HCT116 (cell line): Measurements from ENCODE around the gene F2RL3. TPM values are rescaled to one million over a fixed set of nuclear protein-coding genes. Genes with fewer than 3 reads are reported as not detected.

Experiments
- ATAC-seq: fragments of 200-7000 bp; cut with Tn5 transposase; 2 replicates; pipeline ENCODE4 v1.9.1; 2020; ENCODE audit warnings: mild to moderate bottlenecking, moderate library complexity
- BruUV-seq: library from RNA; stranded (reverse); fragments of 400-500 nt; replicated peaks from 2 replicates; lab custom pipeline; 2021; lab: Mats Ljungman, UMichigan
- CTCF ChIA-PET: fragments of 300-600 bp; sonication (Branson Sonifier 250); formaldehyde crosslinking; loops from one replicate; lab custom pipeline; 2021; ENCODE audit warnings: antibody characterized with exemption; lab: Charles Lee
- POLR2A ChIA-PET: fragments of 300-600, 350-600 bp; sonication (Branson Sonifier 250); formaldehyde crosslinking; loops from one replicate; lab custom pipeline; 2021; ENCODE audit warnings: antibody characterized with exemption; lab: Charles Lee
- RAD21 ChIA-PET, 2 experiments: fragments of 300-600 bp; sonication (Branson Sonifier 250); formaldehyde crosslinking; loops; one replicate each; lab custom pipeline; 2023; ENCODE audit warnings: low total read pairs in 2 of 2; ENCODE audit not compliant: uncharacterized antibody in 2 of 2, unreplicated experiment in 2 of 2, low non-redundant PET in 1 of 2; lab: Charles Lee
- DNase-seq: peaks from one replicate; pipeline ENCODE4 v3.0.0-alpha.2; 2010; ENCODE audit warnings: low read depth, low spot score
- H2AFZ ChIP-seq: fragments of 200-600 bp; shearing (Covaris generic), sonication (generic); 2 replicates; pipeline ENCODE4 v1.6.1; 2017; ENCODE audit warnings: low read depth, mixed run types, mixed read lengths, antibody characterized with exemption, low read length; ENCODE audit not compliant: poor library complexity, severe bottlenecking
- H3K27ac ChIP-seq: 2 replicates; pipeline ENCODE4 v1.5.1; 2012; ENCODE audit warnings: low read depth, low read length
- H3K27me3 ChIP-seq: fragments of 200-600 bp; sonication (generic); 2 replicates; pipeline ENCODE4 v1.6.1; 2016; ENCODE audit warnings: mixed run types, low read length, mixed read lengths; ENCODE audit not compliant: insufficient read depth
- H3K36me3 ChIP-seq, 2 experiments: fragments of 200-500 bp in 1 of 2; fragments of 200-600 bp in 1 of 2; sonication (Bioruptor generic) in 1 of 2; sonication (generic) in 1 of 2; 2 replicates each; pipeline versions ENCODE4 v1.5.1 to v1.6.1; 2014 to 2016; ENCODE audit warnings: low read length in 2 of 2, inconsistent platforms in 1 of 2, mixed read lengths in 1 of 2, mixed run types in 1 of 2; ENCODE audit not compliant: insufficient read depth in 2 of 2, control insufficient read depth in 1 of 2
- H3K4me1 ChIP-seq, 2 experiments: fragments of 200-600 bp in 1 of 2; sonication (generic) in 1 of 2; 2 replicates each; pipeline versions ENCODE4 v1.5.1 to v1.6.1; 2012 to 2017; ENCODE audit warnings: low read length in 2 of 2, inconsistent platforms in 1 of 2, mild to moderate bottlenecking in 1 of 2, mixed read lengths in 1 of 2, mixed run types in 1 of 2, moderate library complexity in 1 of 2; ENCODE audit not compliant: insufficient read depth in 2 of 2, control insufficient read depth in 1 of 2
- H3K4me2 ChIP-seq: fragments of 200-600 bp; sonication (generic); 2 replicates; pipeline ENCODE4 v1.6.1; 2017; ENCODE audit warnings: mixed run types, low read length, mixed read lengths
- H3K4me3 ChIP-seq, 2 experiments: fragments of 200-600 bp in 1 of 2; sonication (generic) in 1 of 2; replicated peaks in 1 of 2; 2 replicates each; pipeline ENCODE4 v1.5.1; 2011 to 2016; ENCODE audit warnings: low read length in 2 of 2, control low read depth in 1 of 2, low read depth in 1 of 2, mild to moderate bottlenecking in 1 of 2, mixed read lengths in 1 of 2, mixed run types in 1 of 2
- H3K79me2 ChIP-seq: fragments of 200-600 bp; sonication (generic); 2 replicates; pipeline ENCODE4 v1.6.1; 2017; ENCODE audit warnings: mild to moderate bottlenecking, mixed run types, low read length, moderate library complexity, mixed read lengths; ENCODE audit not compliant: insufficient read depth
- H3K9ac ChIP-seq: fragments of 200-600 bp; sonication (generic); 2 replicates; pipeline ENCODE4 v1.6.1; 2016; ENCODE audit warnings: low read length, mixed read lengths
- H3K9me2 ChIP-seq: fragments of 200-600 bp; sonication (generic), shearing (Covaris generic); 2 replicates; pipeline ENCODE4 v1.6.1; 2017; ENCODE audit warnings: mixed run types, mild to moderate bottlenecking, moderate library complexity; ENCODE audit not compliant: insufficient read depth
- H3K9me3 ChIP-seq, 2 experiments: fragments of 200-500 bp in 1 of 2; fragments of 200-600 bp in 1 of 2; sonication (Bioruptor generic) in 1 of 2; sonication (generic) in 1 of 2; 2 replicates each; pipeline ENCODE4 v1.6.1; 2014 to 2017; ENCODE audit warnings: low read length in 2 of 2, mixed read lengths in 2 of 2, inconsistent platforms in 1 of 2, low read depth in 1 of 2, mild to moderate bottlenecking in 1 of 2, mixed run types in 1 of 2, moderate library complexity in 1 of 2; ENCODE audit not compliant: control insufficient read depth in 1 of 2, insufficient read depth in 1 of 2
- H4K20me1 ChIP-seq: fragments of 200-600 bp; sonication (generic), shearing (Covaris generic); 2 replicates; pipeline ENCODE4 v1.6.1; 2017; ENCODE audit warnings: mixed run types, mild to moderate bottlenecking, moderate library complexity; ENCODE audit not compliant: insufficient read depth
- CBX3 ChIP-seq: IDR thresholded peaks from 2 replicates; pipeline ENCODE4 v1.6.1; 2012; ENCODE audit warnings: low read depth
- CEBPB ChIP-seq: IDR thresholded peaks from 2 replicates; pipeline ENCODE4 v1.6.1; 2012; ENCODE audit warnings: low read depth
- EGR1 ChIP-seq: IDR thresholded peaks from 2 replicates; pipeline ENCODE4 v1.6.1; 2012; ENCODE audit warnings: low read depth
- FOSL1 ChIP-seq: IDR thresholded peaks from 2 replicates; pipeline ENCODE4 v1.6.1; 2012; ENCODE audit warnings: low read depth
- JUND ChIP-seq: IDR thresholded peaks from 2 replicates; pipeline ENCODE4 v1.6.1; 2012
- POLR2AphosphoS5 ChIP-seq: IDR thresholded peaks from 2 replicates; pipeline ENCODE4 v1.6.1; 2011; ENCODE audit warnings: mild to moderate bottlenecking, low read depth, low read length, moderate library complexity
- RAD21 ChIP-seq: IDR thresholded peaks from 2 replicates; pipeline ENCODE4 v1.6.1; 2012; ENCODE audit warnings: low read depth, mild to moderate bottlenecking
- REST ChIP-seq: IDR thresholded peaks from 2 replicates; pipeline ENCODE4 v1.6.1; 2012; ENCODE audit warnings: low read depth
- SIN3A ChIP-seq: IDR thresholded peaks from 2 replicates; pipeline ENCODE4 v1.6.1; 2012; ENCODE audit warnings: low read depth
- SP1 ChIP-seq: IDR thresholded peaks from 2 replicates; pipeline ENCODE4 v1.6.1; 2012; ENCODE audit warnings: low read depth
- SRF ChIP-seq: IDR thresholded peaks from 2 replicates; pipeline ENCODE4 v1.6.1; 2012; ENCODE audit warnings: low read depth
- TCF7L2 ChIP-seq: IDR thresholded peaks from 2 replicates; pipeline ENCODE4 v1.7.0; 2011; ENCODE audit warnings: borderline replicate concordance, inconsistent platforms; ENCODE audit not compliant: insufficient read depth, insufficient read length; ENCODE audit errors: extremely low read depth
- YY1 ChIP-seq: IDR thresholded peaks from 2 replicates; pipeline ENCODE4 v1.6.1; 2011; ENCODE audit warnings: low read length, low read depth, moderate library complexity, mild to moderate bottlenecking; ENCODE audit not compliant: insufficient replicate concordance; ENCODE audit errors: extremely low read depth
- ZBTB33 ChIP-seq: IDR thresholded peaks from 2 replicates; pipeline ENCODE4 v1.6.1; 2011; ENCODE audit warnings: mild to moderate bottlenecking, low read length, moderate library complexity; ENCODE audit not compliant: insufficient replicate concordance; ENCODE audit errors: extremely low read depth
- ZFX ChIP-seq: fragments of 450-650 bp; IDR thresholded peaks from 2 replicates; pipeline ENCODE4 v1.6.1; 2017
- ZNF274 ChIP-seq: fragments of 200-500 bp; sonication (Bioruptor generic); IDR thresholded peaks from 2 replicates; pipeline ENCODE4 v1.6.1; 2014; ENCODE audit warnings: mild to moderate bottlenecking, low read depth, low read length, inconsistent platforms
- intact Hi-C: fragments of 100-400 bp; cut with micrococcal nuclease; formaldehyde crosslinking; loops from 2 replicates; pipeline ENCODE4 v1.10.0; 2022
- total RNA-seq: library from RNA; stranded (reverse); gene quantifications from one replicate; pipeline ENCODE4 v1.2.1, GENCODE V29; 2021; ENCODE audit not compliant: unreplicated experiment
- TF ChIP-seq, protein P1 (sequence below): IDR thresholded peaks from 2 replicates; pipeline ENCODE4 v1.6.1; 2012

The F2RL3 gene
- total RNA-seq, 1 experiment from 2014 or later, result 0.10 TPM

DNA sequence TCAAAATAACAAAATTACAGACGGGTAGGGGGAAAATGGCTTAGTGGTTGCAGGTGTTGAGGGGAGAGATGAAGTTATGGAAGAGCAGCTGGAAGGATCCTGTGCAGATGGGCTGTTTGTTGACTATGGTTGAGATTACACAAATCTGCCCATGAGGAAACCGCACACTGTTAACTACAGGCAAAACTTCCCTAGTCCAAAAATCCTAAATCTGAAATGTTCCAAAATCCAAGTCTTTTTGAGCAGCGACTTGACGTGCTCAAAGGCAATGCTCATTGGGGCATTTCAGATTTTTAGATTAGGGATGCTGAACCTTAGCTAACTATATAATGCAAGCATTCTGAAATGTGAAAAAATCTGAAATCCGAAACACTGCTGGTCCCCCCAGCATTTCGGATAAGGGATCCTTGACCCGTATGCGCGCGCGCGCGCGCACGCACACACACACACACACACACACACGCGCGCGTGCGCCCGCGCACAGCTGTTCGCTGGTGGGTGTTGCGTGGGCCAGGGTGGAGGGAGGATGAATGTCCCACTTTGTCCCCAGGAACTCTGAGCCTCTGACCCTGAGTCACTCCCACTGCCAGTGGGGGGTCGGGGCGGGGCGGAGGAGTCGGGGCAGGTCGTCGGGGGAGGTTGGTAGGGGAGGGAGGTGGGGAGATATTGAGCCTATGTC, 6.8 kb downstream of the F2RL3 start:
- ChIA-PET CTCF (no interaction called here), POLR2A (no interaction called here), RAD21 (interaction anchor here in 1 of 2 experiments (0.6 kb wide), 1 partner anchor 157 kb away, joined by 5 read pairs; no protein-coding TSS in a partner anchor)
- H3K9me2 ChIP-seq, result no peaks in the 10 kb centered on the region
- no peak overlapping the region for H3K4me2 ChIP-seq
- no peak overlapping the region for H3K27ac ChIP-seq
- H2AFZ ChIP-seq, result no peak overlapping the region
- H3K9me3 ChIP-seq, result no peaks in the 10 kb centered on the region
- BruUV-seq, result no TSS peak
- ATAC-seq, result no peak
- peaks cover 2 to 8% of the 10 kb centered on the region in 2 experiments; a peak in 2 of 4 replicates for H3K4me1 ChIP-seq
- intact Hi-C loops, result no loop called here
- no peaks in the 10 kb centered on the region for H3K36me3 ChIP-seq
- no peak for TF ChIP-seq SIN3A
- TF ChIP-seq SRF, result no peak
- no peak for TF ChIP-seq CBX3
- no peak for TF ChIP-seq FOSL1
- no peak for TF ChIP-seq ZNF274
- no peak for TF ChIP-seq JUND
- TF ChIP-seq ZFX, result no peak
- no peak for TF ChIP-seq CEBPB
- TF ChIP-seq, protein P1, sequence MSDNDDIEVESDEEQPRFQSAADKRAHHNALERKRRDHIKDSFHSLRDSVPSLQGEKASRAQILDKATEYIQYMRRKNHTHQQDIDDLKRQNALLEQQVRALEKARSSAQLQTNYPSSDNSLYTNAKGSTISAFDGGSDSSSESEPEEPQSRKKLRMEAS, result no peak
- TF ChIP-seq POLR2AphosphoS5, result no peak
- TF ChIP-seq SP1, result no peak
- no peak for TF ChIP-seq ZBTB33
- no peak for TF ChIP-seq EGR1
- TF ChIP-seq REST, result no peak
- no peak for TF ChIP-seq YY1
- no peak for TF ChIP-seq RAD21
- no peak for TF ChIP-seq TCF7L2
- no peaks in the 10 kb centered on the region for H3K27me3 ChIP-seq
- H3K9ac ChIP-seq, result no peak overlapping the region
- no peaks in the 10 kb centered on the region for H4K20me1 ChIP-seq
- no peaks in the 10 kb centered on the region for H3K79me2 ChIP-seq
- H3K4me3 ChIP-seq, result no peak overlapping the region
- no peak for DNase-seq
